Suppressor macrophage treated with lipopolysaccharide for 4 hours (primary cell): ENCODE data around the gene IL1RL1.
A peak's percentile ranks its signal among the peaks of the same experiment; 100 is the strongest.
"Not testable (repeated sequence)": the region's sequence is repeated elsewhere in the genome, so short reads cannot be mapped to it uniquely, and the experiment has no call there.

Experiments used
- DNase-seq: peaks from one replicate; pipeline ENCODE4 v3.0.0-alpha.2; 2020

IL1RL1 gene

GRCh38 chr2:102294802-102295489, 16.4 kb upstream of the IL1RL1 start:
- DNase-seq, result no peak

GRCh38 chr2:102295566-102295965, 15.8 kb upstream of the IL1RL1 start:
- DNase-seq, result peak; percentile 19

GRCh38 chr2:102296449-102296848, 14.9 kb upstream of the IL1RL1 start:
- no peak for DNase-seq

GRCh38 chr2:102297891-102298290, 13.5 kb upstream of the IL1RL1 start:
- DNase-seq, result no peak

GRCh38 chr2:102301867-102302362, 9.4 kb upstream of the IL1RL1 start:
- DNase-seq, result peak; percentile 69

GRCh38 chr2:102302458-102302857, 8.9 kb upstream of the IL1RL1 start:
- no peak for DNase-seq

GRCh38 chr2:102303589-102303988, 7.8 kb upstream of the IL1RL1 start:
- no peak for DNase-seq

- no peak for DNase-seq
Measured at GRCh38 chr2:102304268-102304667, 7.1 kb upstream of the IL1RL1 start.

- no peak for DNase-seq
Measured at GRCh38 chr2:102304711-102305611, 6.4 kb upstream of the IL1RL1 start.

GRCh38 chr2:102306125-102306524, 5.2 kb upstream of the IL1RL1 start:
- no peak for DNase-seq

- DNase-seq, result peak; percentile 68
Measured at GRCh38 chr2:102313025-102313424, 1.7 kb downstream of the IL1RL1 start.

GRCh38 chr2:102313471-102313870, 2.1 kb downstream of the IL1RL1 start:
- peak; percentile 39 for DNase-seq

GRCh38 chr2:102313950-102314349, 2.6 kb downstream of the IL1RL1 start:
- no peak for DNase-seq

GRCh38 chr2:102315921-102316320, 4.6 kb downstream of the IL1RL1 start:
- DNase-seq, result no peak

- DNase-seq, result no peak
Measured at GRCh38 chr2:102317715-102318114, 6.4 kb downstream of the IL1RL1 start.

GRCh38 chr2:102318437-102318836, 7.1 kb downstream of the IL1RL1 start:
- DNase-seq, result no peak

- DNase-seq, result no peak
Measured at GRCh38 chr2:102321941-102322719, 10.8 kb downstream of the IL1RL1 start.

- DNase-seq, result not testable (repeated sequence)
Measured at GRCh38 chr2:102324914-102325313, 13.6 kb downstream of the IL1RL1 start.

GRCh38 chr2:102331311-102331980, 20.1 kb downstream of the IL1RL1 start:
- DNase-seq, result no peak

GRCh38 chr2:102334486-102334885, 23.1 kb downstream of the IL1RL1 start:
- DNase-seq, result no peak

GRCh38 chr2:102335871-102336366, 24.6 kb downstream of the IL1RL1 start:
- no peak for DNase-seq

GRCh38 chr2:102336502-102336945, 25.2 kb downstream of the IL1RL1 start:
- no peak for DNase-seq
